Upper lobe of right lung (tissue), 1 donor: ENCODE measurements around the gene SEC22A. TPM values are rescaled to one million over a fixed set of nuclear protein-coding genes. Genes with fewer than 3 reads are reported as not detected.

Experiments
- ATAC-seq: fragments of 200-7000 bp; cut with Tn5 transposase; one replicate; pipeline ENCODE4 v1.9.1; 2020; ENCODE audit warnings: mild to moderate bottlenecking, moderate library complexity
- DNase-seq: peaks from one replicate; pipeline ENCODE4 v3.0.0-alpha.2; 2020
- H3K27ac ChIP-seq: fragments of 200-600 bp; one replicate; pipeline ENCODE4 v1.8.0; 2022
- H3K27me3 ChIP-seq: fragments of 200-600 bp; one replicate; pipeline ENCODE4 v1.8.0; 2022; ENCODE audit warnings: mild to moderate bottlenecking
- H3K36me3 ChIP-seq: fragments of 200-600 bp; one replicate; pipeline ENCODE4 v1.8.0; 2022
- H3K4me1 ChIP-seq: fragments of 200-600 bp; one replicate; pipeline ENCODE4 v1.8.0; 2022
- H3K4me3 ChIP-seq: fragments of 200-600 bp; one replicate; pipeline ENCODE4 v1.8.0; 2022; ENCODE audit warnings: mild to moderate bottlenecking
- H3K9me3 ChIP-seq: fragments of 200-600 bp; one replicate; pipeline ENCODE4 v1.8.0; 2022
- CTCF ChIP-seq: fragments of 200-600 bp; IDR thresholded peaks from one replicate; pipeline ENCODE4 v1.8.0; 2022; ENCODE audit warnings: antibody characterized with exemption
- intact Hi-C: fragments of 100-400 bp; cut with DNase I; formaldehyde crosslinking; loops from one replicate; pipeline ENCODE4 v1.11.0; 2022
- long read RNA-seq: library from polyadenylated mRNA; unstranded; transcript quantifications from one replicate; pipeline ENCODE4 v2.0.0, GENCODE V29; 2021
- total RNA-seq: library from RNA; stranded (reverse); fragmentation: NEBNext Ultra II Directional; extraction: Animal tissue kit (Norgen Biotek cat#: 25700); gene quantifications from one replicate; pipeline ENCODE4 v1.2.1, GENCODE V29; 2021
- donor health status: DM: no; HTN: yes; CAD: no; lungs with severe emphysema.

SEC22A gene
- total RNA-seq: 14.4 TPM
- long read RNA-seq, transcript SEC22A-210 (7 exons, 972 nt): major isoform, 14 of 19 reads
- long read RNA-seq, partial matches to known transcripts: 0 of 19 reads
- long read RNA-seq, other reads (novel, unspliced or antisense): 5 of 19 reads

- Histone ChIP-seq H3K4me3 (peak within 1 kb of the TSS; percentile 99), H3K4me1 (peaks cover 14% of the 10 kb centered on the region), H3K9me3 (no peaks in the 10 kb centered on the region), H3K27me3 (no peaks in the 10 kb centered on the region), H3K36me3 (no peaks in the 10 kb centered on the region), H3K27ac (peak within 1 kb of the TSS; percentile 93)
- TF ChIP-seq CTCF: no peak
- peak; percentile 100 for ATAC-seq
- intact Hi-C loops: no loop called here
- DNase-seq: peak; percentile 97
These were observed at the start of gene SEC22A for GRCh38 chr3:123201557-123202427. SEC22A (plus strand) TSS chr3:123201943; CDS start chr3:123209218, 7,275 bp downstream.

GRCh38 chr3:123152687-123153086 is 49.1 kb upstream of the SEC22A start:
- Histone ChIP-seq H3K4me1 (peaks cover 6% of the 10 kb centered on the region), H3K9me3 (no peaks in the 10 kb centered on the region), H3K36me3 (peaks cover 18% of the 10 kb centered on the region), H3K4me3 (no peak overlapping the region), H3K27ac (no peak overlapping the region), H3K27me3 (no peaks in the 10 kb centered on the region)
- intact Hi-C loops: no loop called here
- DNase-seq: no peak
- peak; percentile 29 for ATAC-seq
- no peak for TF ChIP-seq CTCF

- H3K4me3 ChIP-seq: no peak overlapping the region
- intact Hi-C loops: no loop called here
- peaks cover 6% of the 10 kb centered on the region for H3K4me1 ChIP-seq
- H3K27ac ChIP-seq: no peak overlapping the region
- no peaks in the 10 kb centered on the region for H3K27me3 ChIP-seq
- peaks cover 17% of the 10 kb centered on the region for H3K36me3 ChIP-seq
- no peak for TF ChIP-seq CTCF
- H3K9me3 ChIP-seq: no peaks in the 10 kb centered on the region
- DNase-seq (no peak), ATAC-seq (no peak)
These were observed 48.4 kb upstream of the SEC22A start for GRCh38 chr3:123153125-123154019.

GRCh38 chr3:123154020-123154985 is 47.4 kb upstream of the SEC22A start:
- ATAC-seq (peak; percentile 1), DNase-seq (peak; percentile 41)
- Histone ChIP-seq H3K9me3 (no peaks in the 10 kb centered on the region), H3K27ac (no peak overlapping the region), H3K36me3 (peaks cover 17% of the 10 kb centered on the region), H3K4me1 (peaks cover 6% of the 10 kb centered on the region), H3K4me3 (no peak overlapping the region), H3K27me3 (no peaks in the 10 kb centered on the region)
- intact Hi-C loops: no loop called here
- no peak for TF ChIP-seq CTCF
